ENCODE data around the gene FEM1A. TPM values are rescaled to one million over a fixed set of nuclear protein-coding genes. Genes with fewer than 3 reads are reported as not detected.

Gene FEM1A
- total and polyA plus RNA-seq, 2 of the 13 experiments (the other 11 are each of a cell fraction or from before 2014, with no cell fraction given): 3.2 to 10.8 TPM

GRCh38 chr19:4811328-4812131 lies 20.0 kb downstream of the FEM1A start (continued):
- TF ChIP-seq ZNF564 (CRISPR knock-in tag; IDR thresholded peaks at IDR 0.05) (no peak), ZC3H4 (CRISPR knock-in tag; IDR thresholded peaks at IDR 0.05; ENCODE audit: borderline replicate concordance) (no peak), HMGA1 (CRISPR knock-in tag; conservative IDR thresholded peaks at IDR 0.05) (no peak), RERE (CRISPR knock-in tag; IDR thresholded peaks at IDR 0.05; ENCODE audit: low read depth) (no peak), HOXA5 (CRISPR knock-in tag; IDR thresholded peaks at IDR 0.05) (no peak), ZNF296 (CRISPR knock-in tag; conservative IDR thresholded peaks at IDR 0.05) (no peak), ZNF850 (CRISPR knock-in tag; conservative IDR thresholded peaks at IDR 0.05) (no peak), CENPX (CRISPR knock-in tag; IDR thresholded peaks at IDR 0.05) (no peak), TGIF2 (CRISPR knock-in tag; IDR thresholded peaks at IDR 0.05) (no peak), KAT8 (CRISPR knock-in tag; IDR thresholded peaks at IDR 0.05) (no peak), ZNF335 (CRISPR knock-in tag; IDR thresholded peaks at IDR 0.05) (no peak), SIN3A (IDR thresholded peaks at IDR 0.05; ENCODE audit: borderline replicate concordance, low read depth, low read length) (no peak), FOSL1 (CRISPR knock-in tag; IDR thresholded peaks at IDR 0.05; ENCODE audit: borderline replicate concordance) (no peak), ZNF460 (CRISPR knock-in tag; IDR thresholded peaks at IDR 0.05; ENCODE audit: borderline replicate concordance) (no peak), ARID3A (IDR thresholded peaks at IDR 0.05; ENCODE audit: low read depth, low read length) (no peak), HBP1 (CRISPR knock-in tag; IDR thresholded peaks at IDR 0.05; ENCODE audit: low read depth) (no peak), ZNF792 (CRISPR knock-in tag; IDR thresholded peaks at IDR 0.05) (no peak), ATRX (CRISPR knock-in tag; IDR thresholded peaks at IDR 0.05; ENCODE audit: borderline replicate concordance) (no peak), ZNF839 (CRISPR knock-in tag; IDR thresholded peaks at IDR 0.05; ENCODE audit: borderline replicate concordance) (no peak), POLR2AphosphoS2 (IDR thresholded peaks at IDR 0.05; ENCODE audit: low read depth, low read length) (no peak), SETDB1 (CRISPR knock-in tag; IDR thresholded peaks at IDR 0.05; ENCODE audit: borderline replicate concordance) (no peak), TCF7 (IDR thresholded peaks at IDR 0.05; ENCODE audit: low read depth) (no peak), KDM6A (CRISPR knock-in tag; IDR thresholded peaks at IDR 0.05; ENCODE audit: low read depth) (no peak), ZSCAN31 (CRISPR knock-in tag; IDR thresholded peaks at IDR 0.05; ENCODE audit: low read depth) (no peak)
